Uterine smooth muscle cell (primary cell): ENCODE results near the gene CLCNKB. TPM values are rescaled to one million over a fixed set of nuclear protein-coding genes. Genes with fewer than 3 reads are reported as not detected.

Experiments
- total RNA-seq: library from RNA; depleted of rRNA; stranded (reverse); fragments of >200 nt; gene quantifications from 2 replicates; pipeline ENCODE4 v1.2.3, GENCODE V29; 2014

CLCNKB gene
- under 0.01 and 0.12 TPM in 2 replicates for total RNA-seq

GRCh38 chr1:16043521-16043920 lies at the start of gene CLCNKB:
CLCNKB (plus strand) TSS chr1:16043782; CDS start chr1:16044493, 711 bp downstream.

DNA sequence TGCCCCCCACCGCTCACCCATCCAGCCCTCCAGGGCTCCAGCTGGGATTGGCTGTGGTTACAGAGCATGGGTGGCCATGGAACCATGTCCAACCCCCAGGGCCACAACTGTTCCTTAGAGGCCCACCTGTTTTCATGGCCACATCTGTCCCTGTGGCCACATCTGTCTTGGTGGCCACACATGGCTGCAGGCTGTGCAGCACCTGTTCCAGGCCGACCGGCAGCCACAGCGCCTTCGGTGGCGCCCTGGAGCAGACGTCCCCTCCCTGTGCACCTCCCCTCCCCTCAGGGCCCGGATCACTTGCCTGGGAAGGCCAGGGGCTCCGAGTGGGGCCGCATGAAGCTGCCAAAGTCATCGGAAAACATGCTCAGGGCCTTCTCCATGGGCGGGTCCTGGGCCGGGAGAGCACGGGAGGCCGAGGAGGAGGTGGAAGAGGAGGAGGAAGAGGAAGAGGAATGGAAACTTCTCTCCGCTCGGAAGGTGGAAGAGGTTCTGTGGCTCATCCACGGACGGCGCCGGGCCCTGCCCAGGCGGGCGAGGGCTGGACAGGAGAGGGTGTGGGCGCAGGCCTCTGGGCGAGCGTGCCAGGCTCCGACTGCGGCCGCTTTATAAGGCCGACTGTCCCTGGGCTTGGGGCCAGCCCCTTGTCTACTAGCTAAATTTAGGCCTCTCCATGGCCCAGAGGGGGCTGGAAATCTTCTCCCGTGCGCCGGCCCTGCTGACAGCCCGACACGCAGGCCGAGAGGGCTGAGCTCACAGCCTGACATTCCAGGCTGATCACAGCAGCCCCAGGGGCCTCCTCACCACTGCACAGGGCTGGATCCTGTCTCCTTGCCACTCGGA lies 25.9 kb upstream of the CLCNKB start, which contains the start of gene HSPB7:
Gene HSPB7 (minus strand): TSS at position 583 of the 843 bp plus-strand sequence. CDS start 80 bp downstream, at position 503.

DNA sequence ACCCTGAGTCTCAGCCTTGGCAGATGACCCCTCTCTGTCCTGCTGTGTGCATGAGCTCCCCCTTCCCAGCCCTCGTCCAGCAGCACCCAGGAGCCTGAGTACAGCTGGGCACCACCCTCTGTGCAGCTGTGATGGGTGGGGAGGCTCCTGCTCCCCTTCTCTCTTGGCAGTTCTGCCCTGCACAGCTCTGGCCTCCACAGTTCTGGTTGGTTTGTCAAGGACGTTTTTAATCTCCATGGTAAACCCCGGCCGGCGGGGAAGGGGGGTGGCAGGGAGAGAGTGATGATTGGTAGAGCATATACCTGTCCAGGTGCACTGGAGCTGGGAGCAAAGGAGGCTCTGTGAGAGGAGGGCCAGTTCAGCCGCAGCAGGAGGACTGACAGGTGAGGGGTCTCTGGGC lies 21.9 kb upstream of the CLCNKB start, which contains the start of gene CLCNKA:
Gene CLCNKA (plus strand): TSS at position 356 of the 400 bp plus-strand sequence. CDS start 584 bp downstream, outside the sequence.

DNA sequence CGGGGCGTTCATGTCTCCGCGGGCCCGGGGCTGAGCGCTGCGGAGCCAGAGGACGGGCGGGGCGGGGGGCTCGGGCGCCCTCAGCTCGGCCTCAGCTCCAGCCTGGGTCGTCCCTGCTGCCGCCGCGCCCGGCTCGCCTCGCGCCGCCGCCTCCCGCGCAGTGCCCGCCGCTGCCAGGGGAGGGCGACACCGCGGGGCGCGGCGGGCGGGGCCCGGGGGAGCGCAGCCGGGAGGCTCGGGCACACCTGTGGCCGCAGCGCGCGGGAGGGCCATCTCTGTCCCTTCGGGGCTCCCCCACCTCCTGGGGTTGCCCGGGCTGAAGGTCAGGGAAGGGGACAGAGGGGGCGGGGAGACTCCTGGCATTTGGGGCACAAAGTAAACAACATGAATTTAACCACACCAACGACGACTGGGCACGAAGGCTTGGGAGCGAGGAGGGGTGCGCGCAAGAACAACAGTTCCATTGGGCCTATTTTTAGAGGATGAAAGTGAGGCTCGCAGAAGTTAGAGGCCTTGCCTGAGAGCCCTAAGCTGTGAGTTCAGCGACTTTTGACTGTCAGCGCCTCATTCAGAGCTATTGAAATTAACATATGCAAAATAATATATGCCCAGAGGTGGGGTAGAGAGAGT lies 30.0 kb downstream of the CLCNKB start, which contains the start of gene FAM131C:
Gene FAM131C (minus strand): TSS at position 162 of the 630 bp plus-strand sequence. CDS start 209 bp downstream, outside the sequence.

Other genes starting within 250 kb of the CLCNKB start
- 2.4 and 2.6 TPM in 2 replicates for gene UQCRHL, start 236.1 kb upstream of the CLCNKB start, total RNA-seq
- 20.3 and 23.6 TPM in 2 replicates for gene SPEN, start 196.1 kb upstream of the CLCNKB start, total RNA-seq
- gene ZBTB17, start 67.7 kb upstream of the CLCNKB start, total RNA-seq = 44.0 and 47.1 TPM in 2 replicates
- not detected in 2 replicates for gene SRARP, start 39.5 kb upstream of the CLCNKB start, total RNA-seq
- 2.3 and 13.5 TPM in 2 replicates for gene HSPB7, start 25.7 kb upstream of the CLCNKB start, total RNA-seq
- not detected in 2 replicates for gene CLCNKA, start 21.7 kb upstream of the CLCNKB start, total RNA-seq
- gene FAM131C, start 29.9 kb downstream of the CLCNKB start, total RNA-seq = 0.33 and 0.50 TPM in 2 replicates
- gene EPHA2, start 112.3 kb downstream of the CLCNKB start, total RNA-seq = 30.3 and 38.4 TPM in 2 replicates
- 3.8 and 7.7 TPM in 2 replicates for gene ARHGEF19, start 168.9 kb downstream of the CLCNKB start, total RNA-seq
- 10.1 and 14.4 TPM in 2 replicates for gene CPLANE2, start 193.4 kb downstream of the CLCNKB start, total RNA-seq